WTC11 (cell line): ENCODE results near the gene PCDH10. TPM values are rescaled to one million over a fixed set of nuclear protein-coding genes. Genes with fewer than 3 reads are reported as not detected.

ENCODE experiments used
- ATAC-seq: fragments of 200-7000 bp; cut with Tn5 transposase; 2 replicates; pipeline ENCODE4 v1.10.0; 2021; ENCODE audit warnings: mild to moderate bottlenecking, moderate library complexity
- CTCF ChIA-PET: fragments of 300-600 bp; sonication (Branson Sonifier 250); formaldehyde crosslinking; loops from one replicate; lab custom pipeline; 2021; ENCODE audit warnings: antibody characterized with exemption; lab: Charles Lee
- POLR2A ChIA-PET: fragments of 350-600 bp; sonication (Branson Sonifier 250); formaldehyde crosslinking; loops from one replicate; lab custom pipeline; 2021; ENCODE audit warnings: antibody characterized with exemption; lab: Charles Lee
- DNase-seq: peaks from one replicate; pipeline ENCODE4 v3.0.0; 2021; ENCODE audit warnings: low spot score
- H3K27ac Mint-ChIP-seq: 2 replicates; pipeline ENCODE4 v1.8.0; 2021; ENCODE audit warnings: mixed read lengths
- H3K27me3 Mint-ChIP-seq: 2 replicates; pipeline ENCODE4 v1.8.0; 2021; ENCODE audit warnings: low read depth, mild to moderate bottlenecking, moderate library complexity, mixed read lengths
- H3K36me3 Mint-ChIP-seq: 2 replicates; pipeline ENCODE4 v1.8.0; 2021; ENCODE audit warnings: mixed read lengths
- H3K4me1 Mint-ChIP-seq: 2 replicates; pipeline ENCODE4 v1.8.0; 2022; ENCODE audit warnings: mixed read lengths
- H3K4me3 Mint-ChIP-seq: 2 replicates; pipeline ENCODE4 v1.8.0; 2021; ENCODE audit warnings: mild to moderate bottlenecking, moderate library complexity, mixed read lengths
- H3K9me3 Mint-ChIP-seq: 2 replicates; pipeline ENCODE4 v1.8.0; 2021; ENCODE audit warnings: mixed read lengths
- ATF6 ChIP-seq: sonication (generic); formaldehyde crosslinking; IDR thresholded peaks from 2 replicates; pipeline ENCODE4 v1.8.1; 2023; ENCODE audit warnings: mild to moderate bottlenecking, missing genetic modification reagents
- CREM ChIP-seq: sonication (generic); formaldehyde crosslinking; IDR thresholded peaks from 2 replicates; pipeline ENCODE4 v1.8.1; 2022; ENCODE audit warnings: mild to moderate bottlenecking, missing genetic modification reagents, moderate library complexity
- E2F4 ChIP-seq: sonication (generic); formaldehyde crosslinking; IDR thresholded peaks from 2 replicates; pipeline ENCODE4 v1.8.1; 2022; ENCODE audit warnings: low read depth, mild to moderate bottlenecking, moderate library complexity, missing genetic modification reagents, borderline replicate concordance
- ERG ChIP-seq: fragments of 250-450 bp; sonication (Bioruptor Pico); IDR thresholded peaks from 2 replicates; pipeline ENCODE4 v1.8.0; 2021; ENCODE audit warnings: mild to moderate bottlenecking
- ESRRA ChIP-seq: sonication (generic); formaldehyde crosslinking; IDR thresholded peaks from 2 replicates; pipeline ENCODE4 v1.8.1; 2022; ENCODE audit warnings: mild to moderate bottlenecking, missing genetic modification reagents, borderline replicate concordance
- ETV6 ChIP-seq: sonication (generic); formaldehyde crosslinking; IDR thresholded peaks from 2 replicates; pipeline ENCODE4 v1.8.1; 2022; ENCODE audit warnings: mild to moderate bottlenecking, missing genetic modification reagents
- FOXP1 ChIP-seq: sonication (generic); formaldehyde crosslinking; IDR thresholded peaks from 2 replicates; pipeline ENCODE4 v1.8.0; 2022; ENCODE audit warnings: missing genetic modification reagents, mild to moderate bottlenecking, moderate library complexity, borderline replicate concordance
- GRHL2 ChIP-seq: fragments of 250-450 bp; sonication (Bioruptor Pico); IDR thresholded peaks from 2 replicates; pipeline ENCODE4 v1.8.0; 2022; ENCODE audit warnings: mild to moderate bottlenecking, moderate library complexity; ENCODE audit not compliant: insufficient replicate concordance, severe bottlenecking
- GTF2I ChIP-seq: fragments of 250-450 bp; sonication (Bioruptor Pico); conservative IDR thresholded peaks from 2 replicates; pipeline ENCODE4 v1.4.0; 2021; ENCODE audit warnings: mild to moderate bottlenecking
- NR1H2 ChIP-seq: sonication (generic); formaldehyde crosslinking; IDR thresholded peaks from 2 replicates; pipeline ENCODE4 v1.9.0; 2021; ENCODE audit warnings: mild to moderate bottlenecking, moderate library complexity, missing genetic modification reagents
- NR3C1 ChIP-seq: sonication (generic); formaldehyde crosslinking; conservative IDR thresholded peaks from 2 replicates; pipeline ENCODE4 v1.8.1; 2023; ENCODE audit warnings: low read depth, mild to moderate bottlenecking, missing genetic modification reagents
- OVOL2 ChIP-seq: fragments of 250-450 bp; sonication (Bioruptor Pico); IDR thresholded peaks from 2 replicates; pipeline ENCODE4 v1.9.0; 2021; ENCODE audit warnings: mild to moderate bottlenecking, borderline replicate concordance
- PREB ChIP-seq: sonication (generic); formaldehyde crosslinking; IDR thresholded peaks from 2 replicates; pipeline ENCODE4 v1.8.1; 2022; ENCODE audit warnings: mild to moderate bottlenecking, missing genetic modification reagents, moderate library complexity, borderline replicate concordance
- RORB ChIP-seq: fragments of 250-450 bp; sonication (Bioruptor Pico); IDR thresholded peaks from 2 replicates; pipeline ENCODE4 v1.9.0; 2021; ENCODE audit warnings: mild to moderate bottlenecking
- SMAD3 ChIP-seq: sonication (generic); formaldehyde crosslinking; IDR thresholded peaks from 2 replicates; pipeline ENCODE4 v1.8.0; 2022; ENCODE audit warnings: missing genetic modification reagents, mild to moderate bottlenecking, borderline replicate concordance
- STAT6 ChIP-seq: sonication (generic); formaldehyde crosslinking; conservative IDR thresholded peaks from 2 replicates; pipeline ENCODE4 v1.8.1; 2023; ENCODE audit warnings: mild to moderate bottlenecking, low read depth, missing genetic modification reagents, moderate library complexity
- TCF7 ChIP-seq: sonication (generic); formaldehyde crosslinking; IDR thresholded peaks from 2 replicates; pipeline ENCODE4 v1.8.0; 2022; ENCODE audit warnings: mild to moderate bottlenecking, low read depth, missing genetic modification reagents, moderate library complexity
- ZBTB21 ChIP-seq: sonication (generic); formaldehyde crosslinking; IDR thresholded peaks from 2 replicates; pipeline ENCODE4 v1.8.1; 2023; ENCODE audit warnings: mild to moderate bottlenecking, missing genetic modification reagents, borderline replicate concordance
- ZNF121 ChIP-seq: sonication (generic); formaldehyde crosslinking; IDR thresholded peaks from 2 replicates; pipeline ENCODE4 v1.8.0; 2023; ENCODE audit warnings: missing genetic modification reagents
- total RNA-seq: library from RNA; stranded (reverse); gene quantifications from 3 replicates; pipeline ENCODE4 v1.2.3, GENCODE V29; 2021

The PCDH10 gene
- total RNA-seq, 1 experiment from 2014 or later: 7.8 TPM

GRCh38 chr4:133112641-133113040 lies 36.5 kb upstream of the PCDH10 start (continued):
- TF ChIP-seq E2F4 (no peak), OVOL2 (CRISPR knock-in tag) (no peak)

- DNase-seq (no peak), ATAC-seq (no peak)
- no peak overlapping the region for H3K27ac Mint-ChIP-seq
- H3K4me3 Mint-ChIP-seq: no peak overlapping the region
- peaks cover 9% of the 10 kb centered on the region for H3K9me3 Mint-ChIP-seq
- TF ChIP-seq ZBTB21: no peak
- no peaks in the 10 kb centered on the region for H3K36me3 Mint-ChIP-seq
- peaks cover 20% of the 10 kb centered on the region for H3K4me1 Mint-ChIP-seq
- H3K27me3 Mint-ChIP-seq: no peaks in the 10 kb centered on the region
- ChIA-PET CTCF (no interaction called here), POLR2A (no interaction called here)
Observed at GRCh38 chr4:133124746-133125145, 24.3 kb upstream of the PCDH10 start.

- Mint-ChIP-seq H3K27ac (no peak overlapping the region), H3K36me3 (no peaks in the 10 kb centered on the region), H3K4me3 (no peak overlapping the region), H3K4me1 (peaks cover 43% of the 10 kb centered on the region), H3K9me3 (peaks cover 9% of the 10 kb centered on the region), H3K27me3 (no peaks in the 10 kb centered on the region)
- ATAC-seq (no peak), DNase-seq (no peak)
- ChIA-PET CTCF (interaction anchor here (1.8 kb wide), 1 partner anchor 19 kb away, joined by 6 read pairs; no protein-coding TSS in a partner anchor), POLR2A (no interaction called here)
- TF ChIP-seq ERG (CRISPR knock-in tag) (no peak), GTF2I (CRISPR knock-in tag) (no peak), ZNF121 (no peak), CREM (CRISPR knock-in tag) (no peak), PREB (CRISPR knock-in tag) (no peak), NR3C1 (CRISPR knock-in tag) (no peak), STAT6 (CRISPR knock-in tag) (no peak), ETV6 (no peak), GRHL2 (CRISPR knock-in tag) (no peak), SMAD3 (CRISPR knock-in tag) (no peak), ESRRA (CRISPR knock-in tag) (no peak), FOXP1 (CRISPR knock-in tag) (no peak), RORB (CRISPR knock-in tag) (no peak), NR1H2 (CRISPR knock-in tag) (no peak), ATF6 (no peak), TCF7 (CRISPR knock-in tag) (no peak)
Observed at GRCh38 chr4:133127500-133127899, 21.6 kb upstream of the PCDH10 start.
